HCT116 (cell line): Measurements from ENCODE around the gene CLDN20.

Source experiments
- CTCF ChIP-seq, 3 experiments: fragments of 200-600 bp in 1 of 3; sonication (generic) in 1 of 3; IDR thresholded peaks in 2 of 3; conservative IDR thresholded peaks in 1 of 3; 2 replicates each; pipeline ENCODE4 v1.5.1; 2012 to 2017; ENCODE audit warnings: low read depth in 2 of 3, low read length in 2 of 3, antibody characterized with exemption in 1 of 3, borderline replicate concordance in 1 of 3, control low read depth in 1 of 3, mild to moderate bottlenecking in 1 of 3, mixed read lengths in 1 of 3, mixed run types in 1 of 3, moderate library complexity in 1 of 3; ENCODE audit not compliant: insufficient read depth in 1 of 3
- EZH2 ChIP-seq: fragments of 200-600 bp; sonication (generic); IDR thresholded peaks from 2 replicates; pipeline ENCODE4 v1.6.1; 2017; ENCODE audit warnings: antibody characterized with exemption, mixed run types
- EZH2phosphoT487 ChIP-seq: fragments of 200-600 bp; IDR thresholded peaks from 2 replicates; pipeline ENCODE4 v1.6.1; 2018; ENCODE audit warnings: antibody characterized with exemption, borderline replicate concordance
- FOSL1 ChIP-seq: IDR thresholded peaks from 2 replicates; pipeline ENCODE4 v1.6.1; 2012; ENCODE audit warnings: low read depth
- JUND ChIP-seq: IDR thresholded peaks from 2 replicates; pipeline ENCODE4 v1.6.1; 2012
- POLR2A ChIP-seq: IDR thresholded peaks from 2 replicates; pipeline ENCODE4 v1.7.0; 2011; ENCODE audit warnings: borderline replicate concordance; ENCODE audit not compliant: insufficient read depth, insufficient read length; ENCODE audit errors: extremely low read depth
- POLR2AphosphoS5 ChIP-seq: IDR thresholded peaks from 2 replicates; pipeline ENCODE4 v1.6.1; 2011; ENCODE audit warnings: mild to moderate bottlenecking, low read depth, low read length, moderate library complexity
- RAD21 ChIP-seq: IDR thresholded peaks from 2 replicates; pipeline ENCODE4 v1.6.1; 2012; ENCODE audit warnings: low read depth, mild to moderate bottlenecking
- SIN3A ChIP-seq: IDR thresholded peaks from 2 replicates; pipeline ENCODE4 v1.6.1; 2012; ENCODE audit warnings: low read depth
- SP1 ChIP-seq: IDR thresholded peaks from 2 replicates; pipeline ENCODE4 v1.6.1; 2012; ENCODE audit warnings: low read depth
- SRF ChIP-seq: IDR thresholded peaks from 2 replicates; pipeline ENCODE4 v1.6.1; 2012; ENCODE audit warnings: low read depth
- TCF7L2 ChIP-seq: IDR thresholded peaks from 2 replicates; pipeline ENCODE4 v1.7.0; 2011; ENCODE audit warnings: borderline replicate concordance, inconsistent platforms; ENCODE audit not compliant: insufficient read depth, insufficient read length; ENCODE audit errors: extremely low read depth
- ZFX ChIP-seq: fragments of 450-650 bp; IDR thresholded peaks from 2 replicates; pipeline ENCODE4 v1.6.1; 2017
- TF ChIP-seq, protein P1 (sequence below): IDR thresholded peaks from 2 replicates; pipeline ENCODE4 v1.6.1; 2012; ENCODE audit warnings: low read depth

GRCh38 chr6:155216312-155217046 lies 47.3 kb upstream of the CLDN20 start:
- TF ChIP-seq SP1 (no peak), SIN3A (no peak), TCF7L2 (no peak), EZH2phosphoT487 (no peak), POLR2A (no peak), CTCF (IDR thresholded peaks at IDR 0.05 in 2 of 3, conservative IDR thresholded peaks at IDR 0.05 in 1 of 3; ENCODE audit: borderline replicate concordance in 1 of 3, insufficient read depth in 1 of 3, low read depth in 2 of 3, low read length in 2 of 3) (no peak), JUND (no peak), EZH2 (no peak), FOSL1 (no peak), RAD21 (no peak), SRF (no peak), POLR2AphosphoS5 (no peak), ZFX (no peak)
- TF ChIP-seq, protein P1, sequence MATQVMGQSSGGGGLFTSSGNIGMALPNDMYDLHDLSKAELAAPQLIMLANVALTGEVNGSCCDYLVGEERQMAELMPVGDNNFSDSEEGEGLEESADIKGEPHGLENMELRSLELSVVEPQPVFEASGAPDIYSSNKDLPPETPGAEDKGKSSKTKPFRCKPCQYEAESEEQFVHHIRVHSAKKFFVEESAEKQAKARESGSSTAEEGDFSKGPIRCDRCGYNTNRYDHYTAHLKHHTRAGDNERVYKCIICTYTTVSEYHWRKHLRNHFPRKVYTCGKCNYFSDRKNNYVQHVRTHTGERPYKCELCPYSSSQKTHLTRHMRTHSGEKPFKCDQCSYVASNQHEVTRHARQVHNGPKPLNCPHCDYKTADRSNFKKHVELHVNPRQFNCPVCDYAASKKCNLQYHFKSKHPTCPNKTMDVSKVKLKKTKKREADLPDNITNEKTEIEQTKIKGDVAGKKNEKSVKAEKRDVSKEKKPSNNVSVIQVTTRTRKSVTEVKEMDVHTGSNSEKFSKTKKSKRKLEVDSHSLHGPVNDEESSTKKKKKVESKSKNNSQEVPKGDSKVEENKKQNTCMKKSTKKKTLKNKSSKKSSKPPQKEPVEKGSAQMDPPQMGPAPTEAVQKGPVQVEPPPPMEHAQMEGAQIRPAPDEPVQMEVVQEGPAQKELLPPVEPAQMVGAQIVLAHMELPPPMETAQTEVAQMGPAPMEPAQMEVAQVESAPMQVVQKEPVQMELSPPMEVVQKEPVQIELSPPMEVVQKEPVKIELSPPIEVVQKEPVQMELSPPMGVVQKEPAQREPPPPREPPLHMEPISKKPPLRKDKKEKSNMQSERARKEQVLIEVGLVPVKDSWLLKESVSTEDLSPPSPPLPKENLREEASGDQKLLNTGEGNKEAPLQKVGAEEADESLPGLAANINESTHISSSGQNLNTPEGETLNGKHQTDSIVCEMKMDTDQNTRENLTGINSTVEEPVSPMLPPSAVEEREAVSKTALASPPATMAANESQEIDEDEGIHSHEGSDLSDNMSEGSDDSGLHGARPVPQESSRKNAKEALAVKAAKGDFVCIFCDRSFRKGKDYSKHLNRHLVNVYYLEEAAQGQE: no peak
